Mesothelial cell of epicardium (in vitro differentiated cells): ENCODE results near the gene MAGI1. TPM values are rescaled to one million over a fixed set of nuclear protein-coding genes. Genes with fewer than 3 reads are reported as not detected.
A peak's percentile ranks its signal among the peaks of the same experiment; 100 is the strongest.

ENCODE experiments used
- DNase-seq, 2 experiments: peaks; one replicate each; pipeline ENCODE4 v3.0.0; 2021; ENCODE audit warnings: low spot score in 2 of 2; ENCODE audit not compliant: unreplicated experiment in 2 of 2
- H3K27ac Mint-ChIP-seq: 2 replicates; pipeline ENCODE4 v1.8.0; 2021; ENCODE audit warnings: mixed read lengths
- H3K27me3 Mint-ChIP-seq: 2 replicates; pipeline ENCODE4 v1.8.0; 2021; ENCODE audit warnings: low read depth, mixed read lengths
- H3K36me3 Mint-ChIP-seq: 2 replicates; pipeline ENCODE4 v1.8.0; 2021; ENCODE audit warnings: mixed read lengths
- H3K4me1 Mint-ChIP-seq: 2 replicates; pipeline ENCODE4 v1.8.0; 2021; ENCODE audit warnings: mixed read lengths
- H3K4me3 Mint-ChIP-seq: 2 replicates; pipeline ENCODE4 v1.8.0; 2021; ENCODE audit warnings: mild to moderate bottlenecking, moderate library complexity, mixed read lengths
- H3K9me3 Mint-ChIP-seq: 2 replicates; pipeline ENCODE4 v1.8.0; 2021; ENCODE audit warnings: mixed read lengths
- total RNA-seq: library from RNA; stranded (reverse); gene quantifications from 3 replicates; pipeline ENCODE4 v1.2.1, GENCODE V29; 2021
- TF ChIP-seq, protein P1 (sequence below): fragments of 200-600 bp; sonication (generic); IDR thresholded peaks from one replicate; pipeline ENCODE4 v1.5.0; 2021; ENCODE audit warnings: antibody characterized with exemption; ENCODE audit not compliant: unreplicated experiment

The MAGI1 gene
- total RNA-seq, 1 donor from 2014 or later, result 65.6 TPM

DNA sequence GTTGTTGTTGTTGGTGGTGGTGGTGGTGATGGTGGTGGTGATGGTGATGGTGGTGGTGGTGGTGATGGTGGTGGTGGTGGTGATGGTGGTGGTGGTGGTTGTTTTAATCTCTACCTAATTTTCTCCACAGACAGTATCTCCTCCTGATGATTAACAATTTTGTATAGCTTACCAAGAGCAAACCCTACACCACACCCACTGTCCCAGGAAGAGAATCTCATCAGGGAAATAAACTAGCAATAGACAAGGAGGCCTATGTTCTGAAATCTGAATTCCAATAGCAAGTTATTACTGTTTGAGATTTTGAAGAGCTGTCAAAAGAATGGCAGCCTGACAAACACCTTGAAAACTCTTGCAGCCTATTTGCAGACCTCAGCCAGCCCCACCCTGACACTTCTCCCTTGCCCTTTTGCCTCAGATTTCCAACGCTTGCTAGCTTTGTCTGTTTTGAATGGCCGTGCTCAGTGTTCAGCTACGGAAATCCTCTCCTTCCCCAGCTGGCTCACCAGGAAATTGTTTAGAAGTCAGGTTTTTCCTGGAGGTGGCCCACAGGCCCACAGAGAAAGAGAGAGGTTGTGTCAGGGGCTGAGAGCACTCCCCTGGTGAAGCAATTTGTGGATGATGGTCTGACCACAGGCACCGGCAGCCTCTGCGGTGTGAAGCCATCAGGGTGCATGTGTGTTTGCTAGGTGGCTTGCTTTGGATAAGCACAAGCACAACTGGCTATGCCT, 101.6 kb downstream of the MAGI1 start:
- DNase-seq, result no peak
- no peak overlapping the region for H3K27ac Mint-ChIP-seq
- peaks cover 6% of the 10 kb centered on the region for H3K36me3 Mint-ChIP-seq
- H3K27me3 Mint-ChIP-seq, result no peaks in the 10 kb centered on the region
- H3K4me3 Mint-ChIP-seq, result no peak overlapping the region
- peaks cover 9% of the 10 kb centered on the region for H3K9me3 Mint-ChIP-seq
- TF ChIP-seq, protein P1, sequence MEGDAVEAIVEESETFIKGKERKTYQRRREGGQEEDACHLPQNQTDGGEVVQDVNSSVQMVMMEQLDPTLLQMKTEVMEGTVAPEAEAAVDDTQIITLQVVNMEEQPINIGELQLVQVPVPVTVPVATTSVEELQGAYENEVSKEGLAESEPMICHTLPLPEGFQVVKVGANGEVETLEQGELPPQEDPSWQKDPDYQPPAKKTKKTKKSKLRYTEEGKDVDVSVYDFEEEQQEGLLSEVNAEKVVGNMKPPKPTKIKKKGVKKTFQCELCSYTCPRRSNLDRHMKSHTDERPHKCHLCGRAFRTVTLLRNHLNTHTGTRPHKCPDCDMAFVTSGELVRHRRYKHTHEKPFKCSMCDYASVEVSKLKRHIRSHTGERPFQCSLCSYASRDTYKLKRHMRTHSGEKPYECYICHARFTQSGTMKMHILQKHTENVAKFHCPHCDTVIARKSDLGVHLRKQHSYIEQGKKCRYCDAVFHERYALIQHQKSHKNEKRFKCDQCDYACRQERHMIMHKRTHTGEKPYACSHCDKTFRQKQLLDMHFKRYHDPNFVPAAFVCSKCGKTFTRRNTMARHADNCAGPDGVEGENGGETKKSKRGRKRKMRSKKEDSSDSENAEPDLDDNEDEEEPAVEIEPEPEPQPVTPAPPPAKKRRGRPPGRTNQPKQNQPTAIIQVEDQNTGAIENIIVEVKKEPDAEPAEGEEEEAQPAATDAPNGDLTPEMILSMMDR, result no peak
- peaks cover 8% of the 10 kb centered on the region for H3K4me1 Mint-ChIP-seq

DNA sequence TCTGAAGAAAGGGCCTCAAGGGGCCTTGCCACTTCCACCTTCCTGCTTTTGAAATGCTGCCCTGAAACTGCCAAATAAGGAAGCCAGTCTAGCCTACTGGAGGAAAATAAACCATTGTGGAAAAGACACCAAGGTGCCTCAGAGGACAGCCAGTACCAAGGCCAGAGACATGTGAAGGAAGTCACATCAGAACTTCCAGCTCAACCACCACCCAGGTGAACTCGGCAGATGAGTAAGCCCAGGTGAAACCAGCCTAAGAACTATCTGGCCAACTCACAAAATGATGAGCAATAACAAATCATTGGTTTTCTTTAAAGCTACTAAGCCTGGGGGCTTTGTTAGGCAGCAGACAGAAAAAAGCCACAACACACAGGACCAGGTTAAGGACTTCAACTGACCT, 103.0 kb downstream of the MAGI1 start:
- H3K4me3 Mint-ChIP-seq, result no peak overlapping the region
- DNase-seq, result no peak
- TF ChIP-seq, protein P1, result no peak
- no peak overlapping the region for H3K27ac Mint-ChIP-seq
- H3K36me3 Mint-ChIP-seq, result peaks cover 6% of the 10 kb centered on the region
- H3K9me3 Mint-ChIP-seq, result peaks cover 13% of the 10 kb centered on the region
- peaks cover 4% of the 10 kb centered on the region for H3K4me1 Mint-ChIP-seq
- H3K27me3 Mint-ChIP-seq, result no peaks in the 10 kb centered on the region

DNA sequence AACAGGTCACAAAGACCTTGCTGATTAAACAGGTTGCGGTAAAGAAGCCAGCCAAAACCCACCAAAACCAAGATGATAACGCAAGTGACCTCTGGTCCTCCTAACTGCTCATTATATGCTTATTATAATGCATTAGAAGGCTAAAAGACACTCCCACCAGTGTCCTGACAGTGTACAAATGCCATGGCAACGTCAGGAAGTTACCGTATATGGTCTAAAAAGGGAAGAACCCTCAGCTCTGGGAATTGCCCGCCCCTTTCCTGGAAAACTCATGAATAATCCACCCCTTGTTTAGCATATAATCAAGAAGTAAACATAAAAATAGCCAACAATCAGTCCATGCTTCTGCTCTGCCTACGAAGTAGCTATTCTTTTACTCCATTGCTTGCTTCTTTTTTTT, 108.1 kb downstream of the MAGI1 start:
- Mint-ChIP-seq H3K4me1 (peaks cover 2% of the 10 kb centered on the region), H3K27me3 (no peaks in the 10 kb centered on the region), H3K27ac (no peak overlapping the region), H3K36me3 (peaks cover 6% of the 10 kb centered on the region), H3K9me3 (peaks cover 13% of the 10 kb centered on the region), H3K4me3 (no peak overlapping the region)
- DNase-seq, result no peak
- TF ChIP-seq, protein P1, result no peak

DNA sequence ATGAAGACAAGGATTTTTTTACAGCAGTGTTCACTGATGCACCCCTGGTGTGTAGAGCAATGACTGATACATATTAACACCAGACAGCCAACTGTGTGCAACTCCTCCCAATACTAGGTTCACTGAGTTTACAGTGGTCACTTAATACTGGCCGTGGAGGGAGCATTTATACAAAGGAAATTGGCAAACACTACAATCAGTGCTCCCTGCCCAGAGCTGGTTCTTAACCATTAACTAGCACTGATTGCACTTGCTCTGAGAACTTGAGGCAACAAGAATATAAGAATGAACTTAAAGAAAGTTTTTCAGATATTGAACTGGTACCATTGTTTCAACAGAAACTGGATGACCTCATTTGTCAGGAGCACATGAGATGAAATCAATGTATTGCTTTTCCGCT, 110.6 kb downstream of the MAGI1 start:
- H3K4me3 Mint-ChIP-seq, result no peak overlapping the region

DNA sequence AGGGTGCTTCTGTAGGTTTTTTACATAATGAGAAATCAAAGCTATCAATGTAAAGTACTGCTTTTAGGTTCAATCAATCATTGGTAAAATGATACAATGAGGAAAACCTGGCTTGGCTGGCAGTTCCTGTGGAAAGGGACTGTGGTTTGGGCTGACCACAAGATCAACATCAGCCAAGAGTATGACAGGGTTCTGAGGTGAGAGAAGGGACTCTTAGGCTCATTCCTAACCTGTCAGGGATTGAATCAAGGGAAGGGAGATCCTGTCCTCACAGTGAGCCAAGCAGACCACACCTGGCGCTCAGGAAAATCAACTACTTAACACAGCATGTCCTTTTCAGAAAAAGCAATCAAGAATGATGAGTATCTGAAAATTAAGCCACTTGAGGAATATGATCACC, 111.1 kb downstream of the MAGI1 start:
- Mint-ChIP-seq H3K27ac (no peak overlapping the region), H3K4me3 (no peak overlapping the region), H3K4me1 (peaks cover 15% of the 10 kb centered on the region)

More for the DNA sequence above, 110.6 kb downstream of the MAGI1 start:
- DNase-seq, result no peak
- Mint-ChIP-seq H3K4me1 (peaks cover 11% of the 10 kb centered on the region), H3K9me3 (peaks cover 9% of the 10 kb centered on the region), H3K27ac (peak overlapping the region; percentile 28), H3K27me3 (no peaks in the 10 kb centered on the region), H3K36me3 (peaks cover 1% of the 10 kb centered on the region)
- TF ChIP-seq, protein P1, result no peak

More for the DNA sequence above, 111.1 kb downstream of the MAGI1 start:
- peaks cover 4% of the 10 kb centered on the region for H3K9me3 Mint-ChIP-seq
- DNase-seq, result no peak
- no peaks in the 10 kb centered on the region for H3K27me3 Mint-ChIP-seq
- TF ChIP-seq, protein P1, result no peak
- no peaks in the 10 kb centered on the region for H3K36me3 Mint-ChIP-seq
